Suprapubic skin (tissue), 4 donors: ENCODE measurements around the gene TMEM109. TPM values are rescaled to one million over a fixed set of nuclear protein-coding genes. Genes with fewer than 3 reads are reported as not detected.

ENCODE experiments used
- DNase-seq, 2 donors: peaks; one replicate each; pipeline ENCODE4 v3.0.0-alpha.2; 2019; ENCODE audit warnings: low spot score in 2 of 2
- H3K27ac ChIP-seq: fragments of 200-600 bp; sonication (generic); one replicate; pipeline ENCODE4 v1.5.1; 2019
- H3K27me3 ChIP-seq: fragments of 200-600 bp; sonication (generic); one replicate; pipeline ENCODE4 v1.5.1; 2019
- H3K36me3 ChIP-seq: fragments of 200-600 bp; sonication (generic); one replicate; pipeline ENCODE4 v1.5.1; 2019
- H3K4me1 ChIP-seq: fragments of 200-600 bp; sonication (generic); one replicate; pipeline ENCODE4 v1.5.1; 2019
- H3K4me3 ChIP-seq: fragments of 200-600 bp; sonication (generic); one replicate; pipeline ENCODE4 v1.5.1; 2019; ENCODE audit warnings: mild to moderate bottlenecking
- H3K9me3 ChIP-seq: fragments of 200-600 bp; sonication (generic); one replicate; pipeline ENCODE4 v1.5.1; 2019
- CTCF ChIP-seq, 2 donors: fragments of 200-600 bp in 1 of 2; fragments of 450-650 bp in 1 of 2; sonication (generic) in 1 of 2; IDR thresholded peaks; one replicate each; pipeline ENCODE4 v1.5.1; 2016 to 2019; ENCODE audit warnings: antibody characterized with exemption in 2 of 2, mild to moderate bottlenecking in 1 of 2, moderate library complexity in 1 of 2
- EP300 ChIP-seq: sonication (generic); formaldehyde crosslinking; IDR thresholded peaks from one replicate; pipeline ENCODE4 v1.6.1; 2017; ENCODE audit warnings: antibody characterized with exemption
- POLR2A ChIP-seq, 2 donors: fragments of 450-650 bp; IDR thresholded peaks; one replicate each; pipeline ENCODE4 v1.6.1; 2017; ENCODE audit warnings: antibody characterized with exemption in 2 of 2, mild to moderate bottlenecking in 2 of 2, moderate library complexity in 2 of 2
- POLR2AphosphoS5 ChIP-seq, 3 donors: sonication (generic); formaldehyde crosslinking; IDR thresholded peaks; one replicate each; pipeline ENCODE4 v1.6.1; 2017; ENCODE audit warnings: antibody characterized with exemption in 3 of 3
- WGBS: methylation state at CpG from one replicate; pipeline ENCODE4 v1.1.5; 2018; 5-methylcytosine and 5-hydroxymethylcytosine counted together
- total RNA-seq, 4 donors: library from RNA; depleted of rRNA; stranded (reverse); fragments of >200 nt; gene quantifications; one replicate each; pipeline ENCODE4 v1.1.0, GENCODE V29; 2016

TMEM109 gene
- total RNA-seq, 4 donors from 2014 or later, result 67.4 to 128 (median 110) TPM

- peaks cover 60% of the 10 kb centered on the region for H3K4me1 ChIP-seq
- H3K27ac ChIP-seq, result no peak overlapping the region
- H3K27me3 ChIP-seq, result no peaks in the 10 kb centered on the region
- 48% methylated on average over 2 of the region's 2 CpGs for WGBS
- no peaks in the 10 kb centered on the region for H3K9me3 ChIP-seq
- no peak for DNase-seq
- H3K4me3 ChIP-seq, result no peak overlapping the region
- peaks cover 35% of the 10 kb centered on the region for H3K36me3 ChIP-seq
- TF ChIP-seq CTCF (IDR thresholded peaks at IDR 0.05), result no peak
- TF ChIP-seq POLR2A (IDR thresholded peaks at IDR 0.05), result no peak
- TF ChIP-seq POLR2AphosphoS5 (IDR thresholded peaks at IDR 0.05), result no peak
- TF ChIP-seq EP300, result no peak
These were observed 4.9 kb downstream of the TMEM109 start for GRCh38 chr11:60918939-60919265.

GRCh38 chr11:60919320-60919719 is 5.4 kb downstream of the TMEM109 start:
- TF ChIP-seq CTCF (IDR thresholded peaks at IDR 0.05) (no peak), POLR2AphosphoS5 (IDR thresholded peaks at IDR 0.05) (no peak), EP300 (no peak), POLR2A (IDR thresholded peaks at IDR 0.05) (no peak)
- no peak overlapping the region for H3K4me3 ChIP-seq
- H3K9me3 ChIP-seq, result no peaks in the 10 kb centered on the region
- H3K27me3 ChIP-seq, result no peaks in the 10 kb centered on the region
- H3K4me1 ChIP-seq, result peaks cover 64% of the 10 kb centered on the region
- no peak overlapping the region for H3K27ac ChIP-seq
- WGBS, result 59% methylated on average over 1 of the region's 1 CpG
- DNase-seq, result no peak
- H3K36me3 ChIP-seq, result peaks cover 35% of the 10 kb centered on the region

GRCh38 chr11:60919956-60920355 is 6.0 kb downstream of the TMEM109 start:
- no peak for DNase-seq
- no peak overlapping the region for H3K4me3 ChIP-seq
- H3K9me3 ChIP-seq, result no peaks in the 10 kb centered on the region
- TF ChIP-seq POLR2AphosphoS5 (IDR thresholded peaks at IDR 0.05), result no peak
- TF ChIP-seq EP300, result no peak
- no peak for TF ChIP-seq POLR2A (IDR thresholded peaks at IDR 0.05)
- TF ChIP-seq CTCF (IDR thresholded peaks at IDR 0.05), result no peak
- peaks cover 6% of the 10 kb centered on the region for H3K27me3 ChIP-seq
- H3K4me1 ChIP-seq, result peaks cover 64% of the 10 kb centered on the region
- no peak overlapping the region for H3K27ac ChIP-seq
- WGBS, result 48% methylated on average over 2 of the region's 2 CpGs
- peaks cover 35% of the 10 kb centered on the region for H3K36me3 ChIP-seq

GRCh38 chr11:60921259-60921658 is 7.3 kb downstream of the TMEM109 start:
- Histone ChIP-seq H3K9me3 (no peaks in the 10 kb centered on the region), H3K36me3 (peaks cover 35% of the 10 kb centered on the region), H3K4me3 (no peak overlapping the region), H3K27me3 (peaks cover 7% of the 10 kb centered on the region), H3K4me1 (peaks cover 59% of the 10 kb centered on the region), H3K27ac (no peak overlapping the region)
- 90% methylated on average over 11 of the region's 11 CpGs for WGBS
- DNase-seq, result peak in 1 of 2 donors; percentile 46
- TF ChIP-seq EP300 (no peak), CTCF (IDR thresholded peaks at IDR 0.05) (no peak), POLR2A (IDR thresholded peaks at IDR 0.05) (no peak), POLR2AphosphoS5 (IDR thresholded peaks at IDR 0.05) (no peak)

GRCh38 chr11:60921777-60922335 is 7.9 kb downstream of the TMEM109 start:
- TF ChIP-seq POLR2A (IDR thresholded peaks at IDR 0.05) (no peak), CTCF (IDR thresholded peaks at IDR 0.05) (no peak), POLR2AphosphoS5 (IDR thresholded peaks at IDR 0.05) (no peak), EP300 (no peak)
- 85% methylated on average over 21 of the region's 23 CpGs for WGBS
- no peaks in the 10 kb centered on the region for H3K9me3 ChIP-seq
- peaks cover 35% of the 10 kb centered on the region for H3K36me3 ChIP-seq
- DNase-seq, result peak in 1 of 2 donors; percentile 50
- H3K27me3 ChIP-seq, result peaks cover 7% of the 10 kb centered on the region
- H3K4me3 ChIP-seq, result no peak overlapping the region
- H3K27ac ChIP-seq, result no peak overlapping the region
- peaks cover 53% of the 10 kb centered on the region for H3K4me1 ChIP-seq
